GM18858 (cell line): ENCODE results near the gene ZNF174.
A peak's percentile ranks its signal among the peaks of the same experiment; 100 is the strongest.

Experiments used
- ATAC-seq: cut with Tn5 transposase; IDR thresholded peaks from one replicate; pipeline ENCODE4 v1.9.1; 2021; ENCODE audit not compliant: unreplicated experiment

Gene ZNF174

GRCh38 chr16:3400779-3401688, at the start of gene ZNF174, which contains the start of gene ZSCAN32:
TSS of gene ZNF174 (plus strand) at chr16:3401215. CDS start at chr16:3402005, 790 bp downstream.
TSS of gene ZSCAN32 (minus strand) at chr16:3401004. CDS start at chr16:3397557, 3,447 bp downstream.
- peak; percentile 94 for ATAC-seq

- no peak for ATAC-seq
These were observed 45.4 kb upstream of the ZNF174 start, which contains the start of gene OR2C1 for GRCh38 chr16:3355589-3355988. TSS of gene OR2C1 (plus strand) at chr16:3355889. CDS start at chr16:3355941, 52 bp downstream.

- ATAC-seq = no peak
These were observed 44.9 kb upstream of the ZNF174 start for GRCh38 chr16:3356118-3356517.

GRCh38 chr16:3358871-3359270, 42.1 kb upstream of the ZNF174 start:
- no peak for ATAC-seq

GRCh38 chr16:3362931-3363330, 38.1 kb upstream of the ZNF174 start:
- ATAC-seq = no peak

- ATAC-seq = no peak
These were observed 37.2 kb upstream of the ZNF174 start for GRCh38 chr16:3363793-3364192.

GRCh38 chr16:3364774-3365427, 36.1 kb upstream of the ZNF174 start:
- ATAC-seq = no peak

GRCh38 chr16:3369073-3369472, 31.9 kb upstream of the ZNF174 start:
- ATAC-seq = no peak

- no peak for ATAC-seq
These were observed 25.3 kb upstream of the ZNF174 start for GRCh38 chr16:3375680-3376079.

GRCh38 chr16:3377917-3378316, 23.1 kb upstream of the ZNF174 start:
- ATAC-seq = no peak

GRCh38 chr16:3383045-3383448, 18.0 kb upstream of the ZNF174 start:
- ATAC-seq = no peak

GRCh38 chr16:3388325-3388724, 12.7 kb upstream of the ZNF174 start:
- no peak for ATAC-seq

GRCh38 chr16:3389663-3390338, 11.2 kb upstream of the ZNF174 start:
- ATAC-seq = no peak

- no peak for ATAC-seq
These were observed 603 bp upstream of the ZNF174 start for GRCh38 chr16:3400446-3400778.

- no peak for ATAC-seq
These were observed 843 bp downstream of the ZNF174 start for GRCh38 chr16:3401719-3402397.

GRCh38 chr16:3408561-3409197, 7.7 kb downstream of the ZNF174 start:
- ATAC-seq = no peak

- ATAC-seq = no peak
These were observed 12.8 kb downstream of the ZNF174 start for GRCh38 chr16:3413730-3414379.

GRCh38 chr16:3431779-3432219, 30.8 kb downstream of the ZNF174 start:
- ATAC-seq = no peak

- ATAC-seq = no peak
These were observed 33.4 kb downstream of the ZNF174 start for GRCh38 chr16:3434373-3434772.

GRCh38 chr16:3439637-3440036, 38.6 kb downstream of the ZNF174 start:
- ATAC-seq = no peak
